HG03520 (cell line): Measurements from ENCODE around the gene SNPH.

ENCODE experiments used
- ATAC-seq: cut with Tn5 transposase; IDR thresholded peaks from one replicate; pipeline ENCODE4 v1.9.1; 2021; ENCODE audit warnings: mild to moderate bottlenecking, moderate library complexity; ENCODE audit not compliant: unreplicated experiment

The SNPH gene

GRCh38 chr20:1286267-1287024 lies 20.4 kb downstream of the SNPH start:
- no peak for ATAC-seq

GRCh38 chr20:1287306-1287705 lies 21.2 kb downstream of the SNPH start:
- no peak for ATAC-seq

- no peak for ATAC-seq
These were observed 21.9 kb downstream of the SNPH start for GRCh38 chr20:1287787-1288569.

GRCh38 chr20:1291191-1291741 lies 25.2 kb downstream of the SNPH start:
- no peak for ATAC-seq

- no peak for ATAC-seq
These were observed 26.5 kb downstream of the SNPH start for GRCh38 chr20:1292620-1293019.

GRCh38 chr20:1293641-1294379 lies 27.7 kb downstream of the SNPH start:
- no peak for ATAC-seq

- ATAC-seq = no peak
These were observed 28.4 kb downstream of the SNPH start for GRCh38 chr20:1294497-1294896.

GRCh38 chr20:1295276-1295930 lies 29.3 kb downstream of the SNPH start:
- ATAC-seq = no peak

- no peak for ATAC-seq
These were observed 30.1 kb downstream of the SNPH start for GRCh38 chr20:1296117-1296610.

- no peak for ATAC-seq
These were observed 30.8 kb downstream of the SNPH start for GRCh38 chr20:1296922-1297321.

- no peak for ATAC-seq
These were observed 31.4 kb downstream of the SNPH start for GRCh38 chr20:1297486-1297885.

- ATAC-seq = no peak
These were observed 32.1 kb downstream of the SNPH start for GRCh38 chr20:1298166-1298565.

- no peak for ATAC-seq
These were observed 32.9 kb downstream of the SNPH start for GRCh38 chr20:1298888-1299511.

GRCh38 chr20:1299522-1299921 lies 33.4 kb downstream of the SNPH start:
- no peak for ATAC-seq

GRCh38 chr20:1300083-1300840 lies 34.2 kb downstream of the SNPH start:
- ATAC-seq = no peak

GRCh38 chr20:1301031-1301529 lies 35.0 kb downstream of the SNPH start:
- no peak for ATAC-seq

- ATAC-seq = no peak
These were observed 36.8 kb downstream of the SNPH start for GRCh38 chr20:1302685-1303541.
